GM18873 (cell line): ENCODE data around the gene SIMC1.
A peak's percentile ranks its signal among the peaks of the same experiment; 100 is the strongest.
"Not testable (repeated sequence)": the region's sequence is repeated elsewhere in the genome, so short reads cannot be mapped to it uniquely, and the experiment has no call there.

Source experiments
- ATAC-seq: cut with Tn5 transposase; IDR thresholded peaks from one replicate; pipeline ENCODE4 v1.9.1; 2021; ENCODE audit warnings: mild to moderate bottlenecking, moderate library complexity, moderate number of reproducible peaks; ENCODE audit not compliant: unreplicated experiment, low FRiP score

The SIMC1 gene

DNA sequence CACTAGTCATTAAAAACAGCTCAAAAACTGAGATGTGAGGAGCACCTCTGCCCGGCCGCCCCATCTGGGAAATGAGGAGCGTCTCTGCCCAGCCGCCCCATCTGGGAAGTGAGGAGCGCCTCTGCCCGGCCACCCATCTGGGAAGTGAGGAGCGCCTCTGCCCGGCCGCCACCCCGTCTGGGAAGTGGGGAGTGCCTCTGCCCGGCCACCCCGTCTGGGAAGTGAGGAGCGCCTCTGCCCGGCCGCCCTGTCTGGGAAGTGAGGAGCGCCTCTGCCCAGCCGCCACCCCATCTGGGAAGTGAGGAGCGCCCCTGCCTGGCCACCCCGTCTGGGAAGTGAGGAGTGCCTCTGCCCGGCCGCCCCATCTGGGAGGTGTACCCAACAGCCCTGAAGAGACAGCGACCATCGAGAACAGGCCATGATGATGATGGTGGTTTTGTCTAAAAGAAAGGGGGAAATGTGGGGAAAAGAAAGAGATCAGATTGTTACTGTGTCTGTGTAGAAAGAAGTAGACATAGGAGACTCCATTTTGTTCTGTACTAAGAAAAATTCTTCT lies 23.7 kb upstream of the SIMC1 start:
- ATAC-seq = not testable (repeated sequence)

DNA sequence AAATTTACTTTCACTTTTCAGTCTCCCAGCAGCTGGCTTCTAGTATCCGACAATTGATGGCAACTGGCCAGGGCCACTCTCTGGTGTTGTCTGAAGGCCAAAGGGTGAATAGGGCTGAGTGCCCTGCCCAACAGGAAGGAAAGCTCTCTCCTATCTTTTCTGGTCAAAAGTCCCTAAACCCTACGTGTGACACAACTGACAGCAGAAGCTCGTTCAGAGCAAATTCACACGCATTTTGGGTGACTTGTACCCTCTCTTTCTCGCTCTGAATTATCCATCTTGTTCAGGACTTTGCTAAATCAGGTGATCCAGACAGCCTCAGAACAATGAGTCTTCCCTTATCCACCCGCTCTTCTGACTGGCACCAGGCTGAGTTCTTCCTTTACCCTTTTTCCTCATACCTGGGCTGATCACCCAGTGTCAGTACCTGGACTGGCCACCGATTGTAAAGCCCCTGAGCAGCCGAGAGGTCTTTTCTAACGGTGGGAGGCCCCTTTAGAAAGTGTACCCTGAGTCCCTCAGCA lies 21.8 kb upstream of the SIMC1 start:
- not testable (repeated sequence) for ATAC-seq

DNA sequence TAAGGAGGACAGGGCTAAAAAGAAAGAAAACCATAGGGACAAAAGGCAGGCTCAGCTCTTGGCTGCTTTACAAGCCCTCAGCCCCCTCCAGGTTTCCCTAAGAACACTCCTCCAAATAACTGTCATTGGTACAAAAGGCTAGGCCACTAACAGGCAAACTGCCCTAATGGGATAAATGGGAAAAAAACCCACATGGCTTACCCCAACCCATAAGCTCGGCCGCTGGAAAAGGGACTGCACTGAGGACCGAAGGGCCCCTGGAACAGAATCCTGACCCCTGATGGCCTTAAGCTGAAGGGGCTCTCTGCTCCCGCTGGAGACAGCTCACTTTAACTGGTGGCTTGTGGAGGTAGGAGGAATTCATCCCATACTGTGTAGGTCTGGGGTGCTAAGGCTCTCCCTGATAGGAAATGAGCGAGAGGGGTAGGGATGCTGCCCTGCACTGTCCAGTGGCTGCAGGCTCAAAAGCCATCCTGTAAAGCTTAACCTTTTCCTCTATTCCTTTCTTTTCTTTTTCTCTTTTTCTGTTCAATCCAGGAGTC lies 21.0 kb upstream of the SIMC1 start:
- ATAC-seq = not testable (repeated sequence)

DNA sequence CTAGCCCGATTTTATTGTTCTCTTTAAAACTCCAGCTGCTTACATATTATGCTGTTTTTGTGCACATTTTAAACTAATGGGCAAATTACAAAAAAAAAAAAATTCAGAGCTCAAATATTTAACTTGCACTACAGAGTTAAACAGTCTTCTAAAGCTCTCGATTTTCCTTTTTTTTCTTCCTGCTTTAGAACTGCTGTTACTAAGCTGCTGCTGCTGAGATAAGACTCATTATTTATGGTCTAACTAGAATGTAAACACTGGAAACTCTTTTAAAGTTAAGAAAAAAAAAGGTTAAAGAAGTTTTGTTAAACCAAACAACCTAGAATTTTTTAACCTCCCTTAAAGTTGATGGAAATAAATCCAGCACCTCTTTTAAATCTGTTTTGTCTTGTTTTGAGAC lies 20.5 kb upstream of the SIMC1 start:
- not testable (repeated sequence) for ATAC-seq

DNA sequence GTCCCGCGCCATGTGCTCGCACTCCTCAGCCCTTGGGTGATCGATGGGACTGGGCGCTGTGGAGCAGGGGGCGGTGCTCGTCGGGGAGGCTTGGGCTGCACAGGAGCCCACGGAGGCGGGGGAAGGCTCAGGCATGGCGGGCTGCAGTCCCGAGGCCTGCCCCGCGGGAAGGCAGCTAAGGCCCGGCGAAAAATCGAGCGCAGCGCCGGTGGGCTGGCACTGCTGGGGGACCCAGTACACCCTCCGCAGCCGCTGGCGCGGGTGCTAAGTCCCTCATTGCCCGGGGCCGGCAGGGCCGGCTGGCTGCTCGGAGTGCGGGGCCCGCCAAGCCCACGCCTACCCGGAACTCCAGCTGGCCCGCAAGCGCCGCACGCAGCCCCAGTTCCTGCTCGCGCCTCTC lies 16.2 kb upstream of the SIMC1 start:
- ATAC-seq = not testable (repeated sequence)

DNA sequence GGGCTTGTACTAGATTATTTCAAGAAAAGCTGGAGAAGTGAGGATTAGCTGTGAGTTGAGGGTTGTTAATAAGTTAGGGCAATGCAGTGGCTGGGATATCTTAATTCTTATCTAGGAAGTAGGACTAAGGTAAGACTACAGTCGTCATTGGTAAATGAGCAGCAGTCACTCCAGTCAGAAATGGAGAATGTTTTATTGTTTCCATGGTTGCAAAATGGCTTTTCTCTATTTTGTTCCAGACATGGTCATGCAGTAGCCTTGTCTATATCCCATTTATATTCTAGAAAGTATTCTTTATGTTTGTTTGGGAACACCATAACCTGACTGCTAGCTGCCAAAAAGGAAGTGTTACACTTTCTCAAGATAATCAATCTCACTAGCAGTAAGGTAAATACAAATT lies 9.9 kb upstream of the SIMC1 start:
- ATAC-seq = not testable (repeated sequence)

DNA sequence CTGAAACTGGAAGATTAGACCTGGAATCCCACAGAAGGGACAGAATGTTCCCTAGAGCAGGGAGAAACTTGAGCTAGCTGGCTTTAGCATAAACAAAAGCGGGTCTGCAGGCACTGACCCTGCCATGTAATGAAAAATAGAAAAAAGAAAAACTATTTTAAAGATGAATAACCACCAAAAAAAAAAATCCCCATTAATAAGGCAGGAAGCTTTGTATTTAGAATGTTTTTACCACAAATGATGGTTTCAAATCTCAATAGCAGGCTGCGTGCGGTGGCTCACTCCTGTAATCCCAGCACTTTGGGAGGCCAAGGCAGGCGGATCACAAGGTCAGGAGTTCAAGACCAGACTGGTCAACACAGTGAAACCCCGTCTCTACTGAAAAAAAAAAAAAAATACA lies 5.0 kb upstream of the SIMC1 start:
- ATAC-seq = not testable (repeated sequence)

DNA sequence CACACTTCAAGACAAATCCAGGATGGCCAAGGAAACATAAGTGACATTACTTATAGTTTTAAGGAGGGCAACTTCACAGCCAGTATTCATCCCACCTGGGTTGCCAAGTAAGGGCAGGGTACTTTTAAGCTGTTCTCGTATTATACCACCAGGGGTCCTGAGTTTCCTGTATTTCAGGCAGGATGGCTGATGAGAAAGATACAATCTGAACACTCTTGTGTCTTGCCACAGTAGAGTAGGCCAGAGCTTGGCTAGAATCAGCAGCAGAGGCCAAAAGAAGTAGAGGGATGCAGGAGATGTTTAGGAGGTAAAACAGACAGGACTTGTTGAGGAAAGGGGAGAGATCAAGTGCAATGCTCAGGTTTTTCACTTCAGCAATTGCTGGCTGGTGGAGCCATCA lies 3.1 kb upstream of the SIMC1 start:
- not testable (repeated sequence) for ATAC-seq

DNA sequence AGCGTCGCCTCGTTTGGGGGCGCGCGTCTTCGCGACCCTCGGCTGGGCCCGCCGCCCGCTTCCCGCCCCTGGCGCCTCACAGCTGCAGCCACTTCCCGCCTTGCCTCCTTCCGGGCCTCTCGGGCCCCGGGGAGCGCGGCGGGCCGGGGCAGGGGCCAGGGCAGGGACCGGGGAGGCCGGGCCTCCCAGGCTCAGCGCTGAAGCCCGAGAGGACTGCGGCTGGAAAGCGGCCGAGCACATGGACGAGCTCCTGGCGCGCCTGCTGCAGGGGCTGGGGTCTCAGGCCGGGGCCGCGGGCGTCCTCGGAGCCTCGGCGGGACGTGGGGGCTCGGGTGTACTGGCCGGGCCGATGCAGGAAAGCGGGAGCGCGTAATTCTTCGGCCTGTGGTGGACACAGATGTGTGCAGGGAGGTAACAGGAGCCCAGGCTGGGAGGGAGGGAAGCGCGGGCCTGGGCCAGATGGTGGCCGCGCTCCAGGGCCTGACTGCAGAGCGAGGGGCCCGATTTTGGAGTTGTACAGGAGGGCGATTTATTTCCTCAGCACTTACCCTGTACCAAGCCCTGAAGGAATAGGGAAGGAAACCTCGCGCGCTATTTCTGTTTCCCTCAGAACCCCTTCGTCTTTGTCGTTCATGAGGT lies 540 bp downstream of the SIMC1 start:
- ATAC-seq = peak; percentile 9

DNA sequence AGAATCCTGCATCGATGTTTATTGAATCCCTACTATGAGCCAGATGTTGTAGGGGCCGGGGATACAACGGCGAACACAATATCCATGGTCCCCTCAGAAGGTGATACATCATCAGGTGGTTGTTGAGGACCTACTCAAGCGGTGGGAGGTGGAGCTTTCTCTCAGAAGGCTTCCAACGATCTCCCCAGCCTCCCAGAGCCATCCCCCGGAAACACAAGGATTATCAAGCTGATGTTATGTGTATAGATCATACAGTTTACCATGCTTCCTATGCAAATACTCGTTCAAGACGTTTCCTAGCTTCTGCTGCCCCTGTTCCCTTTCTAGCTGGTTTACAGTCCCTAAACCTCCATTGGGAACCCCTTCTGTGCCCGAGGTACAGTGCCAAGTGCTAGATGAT lies 1.1 kb downstream of the SIMC1 start:
- not testable (repeated sequence) for ATAC-seq

DNA sequence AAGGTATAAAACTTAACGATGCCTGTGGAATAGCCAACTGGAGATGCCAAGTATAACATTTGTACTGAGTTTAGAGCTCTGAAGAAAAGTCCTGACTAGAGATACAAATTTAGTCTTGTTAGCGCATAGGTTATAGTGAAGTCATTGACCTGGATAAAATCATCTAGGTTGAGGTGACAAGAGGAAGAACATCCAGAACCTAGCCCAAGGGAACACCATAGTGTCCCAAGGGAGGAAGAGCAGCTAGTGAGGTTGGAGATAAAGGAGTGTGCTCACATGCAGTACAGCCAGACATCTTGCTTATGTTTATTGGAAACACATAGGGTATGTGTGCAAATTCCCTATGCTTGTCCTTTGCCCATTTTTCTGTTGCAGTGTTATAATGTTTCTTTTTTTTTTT lies 6.1 kb downstream of the SIMC1 start:
- ATAC-seq = not testable (repeated sequence)

DNA sequence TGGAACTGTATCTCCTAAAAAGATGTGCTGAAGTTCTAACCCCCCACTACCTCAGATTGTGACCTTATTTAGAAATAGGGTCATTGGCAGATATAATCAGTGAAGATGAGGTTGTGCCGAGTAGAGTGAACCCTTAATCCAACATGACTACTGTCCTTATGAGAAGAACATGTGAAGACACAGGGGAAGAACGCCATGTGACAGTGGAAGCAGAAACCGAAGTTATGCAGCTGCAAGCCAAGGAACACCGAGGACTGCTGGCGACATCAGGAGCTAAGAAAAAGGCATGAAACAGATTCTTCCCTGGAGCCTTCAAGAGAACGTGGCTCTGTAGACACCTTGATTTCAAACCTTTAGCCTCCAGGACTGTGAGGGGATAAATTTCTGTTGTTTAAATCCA lies 6.8 kb downstream of the SIMC1 start:
- not testable (repeated sequence) for ATAC-seq

DNA sequence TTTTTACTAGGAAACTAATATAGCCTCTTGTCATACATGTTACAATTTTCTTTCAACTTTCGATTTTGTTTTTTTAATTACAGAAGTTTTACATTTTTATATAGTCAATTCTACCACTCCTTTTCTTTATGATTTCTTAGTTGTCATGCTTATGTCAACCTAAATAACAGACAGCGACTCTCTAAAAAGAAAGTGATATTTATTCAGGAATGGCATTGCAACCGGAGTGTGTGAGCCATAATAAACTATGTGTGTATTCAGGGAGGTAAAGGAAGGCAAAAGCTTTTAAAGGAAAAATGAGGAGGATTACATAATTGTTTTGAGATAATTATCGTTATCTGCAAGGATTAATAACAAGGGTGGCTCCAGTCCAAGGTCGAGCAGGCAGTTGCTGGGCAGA lies 7.3 kb downstream of the SIMC1 start:
- ATAC-seq = not testable (repeated sequence)

DNA sequence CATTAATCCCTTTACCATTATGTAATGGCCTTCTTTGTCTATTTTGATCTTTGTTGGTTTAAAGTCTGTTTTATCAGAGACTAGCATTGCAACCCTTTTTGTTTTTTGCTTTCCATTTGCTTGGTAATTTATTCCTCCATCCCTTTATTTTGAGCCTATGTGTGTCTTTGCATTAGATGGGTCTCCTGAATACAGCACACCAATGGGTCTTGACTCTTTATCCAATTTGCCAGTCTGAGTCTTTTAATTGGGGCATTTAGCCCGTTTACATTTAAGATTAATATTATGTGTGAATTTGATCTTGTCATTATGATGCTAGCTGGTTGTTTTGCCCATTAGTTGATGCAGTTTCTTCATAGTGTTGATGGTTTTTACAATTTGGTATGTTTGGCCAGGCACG lies 12.5 kb downstream of the SIMC1 start:
- ATAC-seq = not testable (repeated sequence)

DNA sequence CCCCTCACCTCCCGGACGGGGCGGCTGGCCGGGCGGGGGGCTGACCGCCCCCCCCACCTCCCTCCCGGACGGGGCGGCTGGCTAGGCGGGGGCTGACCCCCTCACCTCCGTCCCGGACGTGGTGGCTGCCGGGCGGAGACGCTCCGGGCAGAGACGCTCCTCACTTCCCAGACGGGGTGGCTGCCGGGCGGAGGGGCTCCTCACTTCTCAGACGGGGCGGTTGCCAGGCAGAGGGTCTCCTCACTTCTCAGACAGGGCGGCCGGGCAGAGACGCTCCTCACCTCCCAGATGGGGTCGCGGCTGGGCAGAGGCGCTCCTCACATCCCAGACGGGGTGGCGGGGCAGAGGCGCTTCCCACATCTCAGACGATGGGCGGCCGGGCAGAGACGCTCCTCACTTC lies 13.9 kb downstream of the SIMC1 start:
- ATAC-seq = not testable (repeated sequence)

DNA sequence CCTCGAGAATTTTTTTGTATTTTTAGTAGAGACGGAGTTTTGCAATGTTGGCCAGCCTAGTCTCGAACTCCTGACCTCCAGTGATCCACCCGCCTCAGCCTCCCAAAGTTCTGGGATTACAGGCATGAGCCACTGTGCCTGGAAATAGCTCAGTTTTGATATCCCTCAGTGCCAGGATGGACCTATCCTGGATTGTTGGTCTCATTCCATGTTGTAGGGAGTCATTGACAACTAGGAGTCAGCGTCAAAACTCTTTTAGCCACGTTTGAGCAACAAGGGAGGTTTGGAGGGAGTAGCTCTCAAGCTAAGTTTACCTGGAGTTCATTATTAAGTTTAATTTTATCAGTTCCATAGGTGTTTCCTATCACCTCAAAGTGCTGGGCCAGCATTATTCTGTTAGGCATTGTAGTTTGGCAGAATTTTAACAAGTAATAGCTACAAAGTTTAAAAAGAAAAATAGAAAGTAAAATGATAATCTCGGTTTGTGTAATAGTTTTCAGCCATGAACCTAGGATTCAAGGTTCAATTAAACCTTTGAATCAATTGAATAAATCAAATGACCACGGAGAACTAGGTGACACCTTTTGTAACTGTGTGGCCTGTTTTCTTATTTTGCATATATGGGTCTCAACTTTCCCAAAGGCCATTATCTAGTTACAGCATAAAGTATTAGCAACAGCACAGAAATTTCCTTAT lies 15.3 kb downstream of the SIMC1 start:
- ATAC-seq = not testable (repeated sequence)

DNA sequence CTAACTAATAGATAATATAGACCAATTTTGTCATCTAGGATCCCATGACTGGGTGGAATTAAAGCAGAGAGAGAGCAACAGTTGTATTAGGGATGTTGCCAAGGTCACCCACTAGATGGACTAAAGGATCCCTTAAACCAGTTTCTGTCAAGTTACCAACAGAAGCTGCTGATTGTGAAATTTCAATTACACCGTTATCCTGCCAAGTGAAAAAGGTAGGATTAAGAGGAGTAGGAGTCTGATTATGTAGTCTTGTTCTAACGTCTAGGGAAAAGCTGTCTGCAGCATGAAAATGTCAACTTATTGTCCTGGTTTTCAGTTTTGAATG lies 15.8 kb downstream of the SIMC1 start:
- not testable (repeated sequence) for ATAC-seq

DNA sequence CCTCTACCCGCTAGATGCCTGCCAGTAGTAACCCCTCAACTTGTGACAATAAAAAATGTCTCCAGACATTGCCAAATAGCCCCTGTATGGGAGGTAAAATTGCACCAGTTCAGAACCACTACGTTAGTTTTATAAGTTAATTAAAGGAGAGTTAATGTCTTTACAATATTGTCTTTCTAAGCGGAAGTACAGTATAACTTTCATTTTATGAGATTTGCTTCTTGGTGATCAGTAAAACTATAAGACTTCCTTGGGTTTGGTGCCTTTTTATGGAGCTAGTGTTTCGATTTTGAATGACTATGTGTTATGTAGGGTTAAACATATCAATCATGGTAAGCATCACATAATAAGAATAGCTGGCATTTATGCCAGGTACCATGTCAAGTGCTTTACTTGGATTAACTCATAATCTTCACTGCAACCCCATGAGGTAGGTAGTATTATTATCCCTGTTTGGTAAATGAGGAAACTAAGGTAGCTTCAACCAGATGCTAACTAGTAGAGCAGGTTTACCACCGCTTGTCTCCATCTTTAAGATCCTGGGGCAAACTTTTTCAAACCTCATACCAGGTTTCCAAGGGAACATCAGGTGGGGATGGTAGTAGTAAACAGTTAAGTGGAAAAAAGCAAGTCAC lies 19.8 kb downstream of the SIMC1 start:
- not testable (repeated sequence) for ATAC-seq

DNA sequence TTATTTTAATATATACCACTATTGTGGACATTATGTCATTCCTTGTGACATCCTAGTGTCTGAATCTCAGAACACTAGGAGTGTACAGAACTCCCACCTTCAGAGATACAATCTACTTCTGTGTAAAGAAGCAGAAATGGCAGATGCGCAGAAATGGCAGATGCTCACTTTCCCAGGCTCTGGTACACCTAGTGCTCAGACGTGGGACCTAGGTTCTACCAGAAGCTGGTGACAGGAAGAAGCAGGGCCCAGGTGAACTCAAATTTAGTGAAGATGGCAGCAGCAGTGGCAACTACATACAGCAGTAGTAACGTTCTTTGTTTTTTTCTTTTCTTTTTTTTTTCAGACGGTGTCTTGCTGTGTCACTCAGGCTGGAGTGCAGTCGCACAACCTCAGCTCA lies 22.5 kb downstream of the SIMC1 start:
- ATAC-seq = not testable (repeated sequence)

DNA sequence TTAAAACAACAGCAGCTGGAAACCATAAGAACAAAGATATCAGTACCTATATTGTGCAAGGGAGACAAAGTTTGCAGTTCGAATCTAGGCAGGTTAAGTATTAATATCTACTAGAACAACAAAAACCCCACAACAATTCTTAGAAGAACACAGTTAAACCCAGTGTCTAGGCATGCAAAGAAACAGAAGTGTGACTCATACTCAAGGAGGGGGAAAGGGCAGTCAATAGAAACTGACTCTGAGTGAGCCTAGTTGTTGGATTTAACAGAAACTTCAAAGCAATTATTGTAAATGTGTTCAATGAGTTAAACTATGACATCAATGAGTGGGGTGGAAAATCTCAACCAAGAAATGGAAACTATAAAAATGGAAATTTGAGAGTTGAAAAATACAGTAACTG lies 28.2 kb downstream of the SIMC1 start:
- not testable (repeated sequence) for ATAC-seq

DNA sequence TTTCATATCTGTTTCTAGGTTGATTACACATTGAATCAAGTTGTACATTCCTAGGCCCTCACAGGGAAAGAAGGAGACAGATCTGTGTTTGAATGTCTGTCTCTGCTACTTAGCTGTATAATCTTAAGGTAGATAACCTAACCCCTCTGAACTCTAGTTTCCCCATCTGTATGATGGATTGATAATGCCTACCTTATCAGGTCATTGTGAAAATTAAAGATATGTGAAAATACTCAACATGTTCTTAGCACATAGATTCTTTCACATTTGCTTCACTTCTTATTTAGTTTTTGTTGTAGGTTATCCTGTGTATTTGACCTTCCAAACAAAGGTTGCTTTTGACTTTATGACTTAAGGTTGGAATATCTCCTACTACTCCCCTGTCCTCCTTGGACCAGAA lies 50.8 kb downstream of the SIMC1 start:
- not testable (repeated sequence) for ATAC-seq
